Gastroesophageal sphincter (tissue), 4 donors: ENCODE measurements around the gene DNAH8. TPM values are rescaled to one million over a fixed set of nuclear protein-coding genes. Genes with fewer than 3 reads are reported as not detected.

Experiments
- ATAC-seq: fragments of 150-250 bp; one replicate; pipeline ENCODE4 v1.9.1; 2016; ENCODE audit warnings: mild to moderate bottlenecking, moderate library complexity
- H3K27ac ChIP-seq, 4 donors: fragments of 200-600 bp; sonication (generic) in 3 of 4; 1 replicate in 3 of 4; 2 replicates in 1 of 4; pipeline ENCODE4 v1.5.1; 2016 to 2019
- H3K27me3 ChIP-seq: fragments of 200-600 bp; sonication (generic); one replicate; pipeline ENCODE4 v1.5.1; 2019
- H3K36me3 ChIP-seq, 2 donors: fragments of 200-600 bp; sonication (generic); one replicate each; pipeline ENCODE4 v1.5.1; 2019; ENCODE audit warnings: control low read depth in 1 of 2
- H3K4me1 ChIP-seq, 3 donors: fragments of 200-600 bp; sonication (generic); 1 replicate in 2 of 3; 2 replicates in 1 of 3; pipeline ENCODE4 v1.5.1; 2016 to 2019; ENCODE audit warnings: control low read depth in 2 of 3
- H3K4me3 ChIP-seq, 2 donors: fragments of 200-600 bp; sonication (generic); one replicate each; pipeline ENCODE4 v1.5.1; 2019; ENCODE audit warnings: mild to moderate bottlenecking in 1 of 2, moderate library complexity in 1 of 2
- H3K9me3 ChIP-seq, 3 donors: fragments of 200-600 bp; sonication (generic); one replicate each; pipeline ENCODE4 v1.5.1; 2017 to 2019; ENCODE audit warnings: control low read depth in 2 of 3
- CTCF ChIP-seq, 4 experiments: fragments of 200-600 bp in 2 of 4; fragments of 450-650 bp in 2 of 4; sonication (generic) in 1 of 4; IDR thresholded peaks; one replicate each; pipeline ENCODE4 v1.5.1; 2017 to 2019; ENCODE audit warnings: antibody characterized with exemption in 4 of 4, mild to moderate bottlenecking in 2 of 4, moderate library complexity in 2 of 4
- EP300 ChIP-seq: sonication (generic); formaldehyde crosslinking; IDR thresholded peaks from one replicate; pipeline ENCODE4 v1.6.1; 2017; ENCODE audit warnings: antibody characterized with exemption, mild to moderate bottlenecking
- POLR2A ChIP-seq, 2 donors: fragments of 450-650 bp; IDR thresholded peaks; one replicate each; pipeline ENCODE4 v1.6.1; 2017; ENCODE audit warnings: antibody characterized with exemption in 2 of 2, mild to moderate bottlenecking in 2 of 2, moderate library complexity in 1 of 2
- POLR2AphosphoS5 ChIP-seq: sonication (generic); formaldehyde crosslinking; IDR thresholded peaks from one replicate; pipeline ENCODE4 v1.6.1; 2017; ENCODE audit warnings: antibody characterized with exemption
- WGBS, 2 donors: methylation state at CpG; one replicate each; pipeline ENCODE4 v1.1.5; 2018; ENCODE audit warnings: low coverage in 1 of 2; 5-methylcytosine and 5-hydroxymethylcytosine counted together
- total RNA-seq, 4 donors: library from RNA; depleted of rRNA; stranded (reverse); fragments of >200 nt; gene quantifications; one replicate each; pipeline ENCODE4 v1.1.0, GENCODE V29; 2016

The DNAH8 gene
- total RNA-seq, 4 donors from 2014 or later, result not detected

DNA sequence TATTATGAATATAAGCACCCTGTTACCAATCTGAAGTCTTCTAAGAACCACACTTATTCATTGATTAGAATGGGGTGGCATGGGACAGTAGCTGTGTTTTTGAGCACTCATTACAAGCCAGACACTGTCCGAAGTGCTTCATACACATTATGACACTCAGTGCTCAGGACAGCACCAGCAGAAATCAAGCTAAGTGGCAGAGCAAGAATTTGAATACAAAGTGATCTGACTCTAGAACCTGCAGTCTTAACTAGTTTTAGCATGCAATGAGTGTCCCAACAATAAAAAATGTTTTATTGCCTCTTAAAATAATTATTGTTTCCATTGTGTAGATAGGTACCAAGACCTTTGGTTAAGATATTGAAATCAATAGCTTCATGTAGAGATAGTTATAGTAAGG is 294.4 kb downstream of the DNAH8 start:
- Histone ChIP-seq H3K27me3 (peaks cover 30% of the 10 kb centered on the region), H3K4me3 (no peak overlapping the region), H3K27ac (no peak overlapping the region), H3K9me3 (no peaks in the 10 kb centered on the region), H3K36me3 (no peaks in the 10 kb centered on the region), H3K4me1 (no peaks in the 10 kb centered on the region)
- 0% methylated on average over 1 of the region's 1 CpG; no CpG with 5 or more reads in 1 of the 2 donors for WGBS, 2 donors
- no peak for TF ChIP-seq POLR2AphosphoS5
- TF ChIP-seq EP300, result no peak
- TF ChIP-seq POLR2A (IDR thresholded peaks at IDR 0.05), result no peak
- TF ChIP-seq CTCF (IDR thresholded peaks at IDR 0.05), result no peak
- ATAC-seq, result no peak

GRCh38 chr6:39016839-39017546 is 301.9 kb downstream of the DNAH8 start:
- H3K36me3 ChIP-seq, result no peaks in the 10 kb centered on the region
- H3K4me1 ChIP-seq, result no peaks in the 10 kb centered on the region
- no peak for TF ChIP-seq EP300
- ATAC-seq, result no peak
- no peak overlapping the region for H3K27ac ChIP-seq
- 85 to 87% methylated on average over 6 to 7 of the region's 7 CpGs for WGBS, 2 donors
- no peak overlapping the region for H3K4me3 ChIP-seq
- peaks cover 3% of the 10 kb centered on the region for H3K27me3 ChIP-seq
- H3K9me3 ChIP-seq, result no peaks in the 10 kb centered on the region

- peaks cover 3% of the 10 kb centered on the region for H3K27me3 ChIP-seq
- H3K4me1 ChIP-seq, result no peaks in the 10 kb centered on the region
- no peak overlapping the region for H3K27ac ChIP-seq
- no peaks in the 10 kb centered on the region for H3K9me3 ChIP-seq
- no peaks in the 10 kb centered on the region for H3K36me3 ChIP-seq
- WGBS, 2 donors, result 49 to 62% methylated on average over 4 of the region's 4 CpGs
- no peak overlapping the region for H3K4me3 ChIP-seq
- no peak for TF ChIP-seq POLR2A (IDR thresholded peaks at IDR 0.05)
- no peak for TF ChIP-seq CTCF (IDR thresholded peaks at IDR 0.05)
- TF ChIP-seq POLR2AphosphoS5, result no peak
- TF ChIP-seq EP300, result no peak
- no peak for ATAC-seq
Observed at GRCh38 chr6:39017547-39017880, 302.4 kb downstream of the DNAH8 start.

DNA sequence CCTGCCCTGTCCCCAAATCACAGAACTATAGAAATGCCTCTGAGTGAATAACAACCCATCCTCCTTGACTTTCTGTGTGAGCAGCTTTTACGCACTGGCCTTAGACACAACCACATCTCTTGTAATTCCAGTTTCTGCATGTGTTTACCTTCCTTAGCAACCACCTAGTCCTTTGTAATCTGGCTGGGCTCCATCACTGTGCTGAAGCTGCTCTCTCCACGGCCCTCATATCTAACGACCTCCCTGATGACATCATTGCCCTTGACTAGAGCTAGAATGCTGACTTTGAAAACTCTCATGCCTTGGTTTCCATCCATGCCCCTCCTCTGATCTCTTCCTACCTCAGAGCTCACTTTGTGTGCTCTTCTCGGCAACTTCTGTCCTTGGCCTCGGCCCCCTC is 303.0 kb downstream of the DNAH8 start:
- no peak for ATAC-seq
- Histone ChIP-seq H3K4me3 (no peak overlapping the region), H3K9me3 (no peaks in the 10 kb centered on the region), H3K36me3 (no peaks in the 10 kb centered on the region), H3K4me1 (no peaks in the 10 kb centered on the region), H3K27me3 (peaks cover 3% of the 10 kb centered on the region), H3K27ac (no peak overlapping the region)
- TF ChIP-seq POLR2AphosphoS5, result no peak
- TF ChIP-seq CTCF (IDR thresholded peaks at IDR 0.05), result no peak
- TF ChIP-seq EP300, result no peak
- no peak for TF ChIP-seq POLR2A (IDR thresholded peaks at IDR 0.05)
- WGBS, 2 donors, result 35 to 42% methylated on average over 4 to 5 of the region's 5 CpGs

- Histone ChIP-seq H3K4me3 (no peak overlapping the region), H3K9me3 (no peaks in the 10 kb centered on the region)
- WGBS, 2 donors, result 75 to 82% methylated on average over 2 of the region's 2 CpGs
Observed at GRCh38 chr6:39020136-39020535, 305.0 kb downstream of the DNAH8 start.

More at GRCh38 chr6:39020136-39020535, 305.0 kb downstream of the DNAH8 start:
- no peak for TF ChIP-seq POLR2A (IDR thresholded peaks at IDR 0.05)
- TF ChIP-seq POLR2AphosphoS5, result no peak
- TF ChIP-seq CTCF (IDR thresholded peaks at IDR 0.05), result no peak
- no peak for TF ChIP-seq EP300
- Histone ChIP-seq H3K27ac (no peak overlapping the region), H3K36me3 (no peaks in the 10 kb centered on the region), H3K27me3 (peaks cover 5% of the 10 kb centered on the region), H3K4me1 (no peaks in the 10 kb centered on the region)
- ATAC-seq, result no peak
